CD4-positive, alpha-beta T cell treated with Interleukin-12 subunit alpha and Interleukin-12 subunit beta, for 1 hour (primary cell): ENCODE data around the gene TOP1.
A peak's percentile ranks its signal among the peaks of the same experiment; 100 is the strongest.
"Not testable (repeated sequence)": the region's sequence is repeated elsewhere in the genome, so short reads cannot be mapped to it uniquely, and the experiment has no call there.

ENCODE experiments used
- DNase-seq: peaks from one replicate; pipeline ENCODE4 v3.0.0-alpha.2; 2020

Gene TOP1

GRCh38 chr20:41028359-41029149, at the start of gene TOP1:
TOP1 (plus strand) TSS chr20:41028822; CDS start chr20:41029068, 246 bp downstream.
- DNase-seq: peak; percentile 100

GRCh38 chr20:40979247-40979646, 49.4 kb upstream of the TOP1 start:
- no peak for DNase-seq

- DNase-seq: no peak
Measured at GRCh38 chr20:40980106-40980827, 48.4 kb upstream of the TOP1 start.

- DNase-seq: no peak
Measured at GRCh38 chr20:40980828-40981310, 47.8 kb upstream of the TOP1 start.

- DNase-seq: no peak
Measured at GRCh38 chr20:40982415-40983145, 46.0 kb upstream of the TOP1 start.

GRCh38 chr20:40983898-40984297, 44.7 kb upstream of the TOP1 start:
- no peak for DNase-seq

GRCh38 chr20:40984496-40984895, 44.1 kb upstream of the TOP1 start:
- no peak for DNase-seq

- peak; percentile 27 for DNase-seq
Measured at GRCh38 chr20:40986774-40987173, 41.8 kb upstream of the TOP1 start.

- peak; percentile 75 for DNase-seq
Measured at GRCh38 chr20:40990542-40991120, 38.0 kb upstream of the TOP1 start.

- DNase-seq: peak; percentile 39
Measured at GRCh38 chr20:40991181-40991889, 37.3 kb upstream of the TOP1 start.

- no peak for DNase-seq
Measured at GRCh38 chr20:40992349-40993113, 36.1 kb upstream of the TOP1 start.

GRCh38 chr20:40993794-40994540, 34.7 kb upstream of the TOP1 start:
- no peak for DNase-seq

GRCh38 chr20:40996326-40996725, 32.3 kb upstream of the TOP1 start:
- no peak for DNase-seq

GRCh38 chr20:40997116-40997515, 31.5 kb upstream of the TOP1 start:
- DNase-seq: no peak

- no peak for DNase-seq
Measured at GRCh38 chr20:40999841-41000240, 28.8 kb upstream of the TOP1 start.

GRCh38 chr20:41000628-41001027, 28.0 kb upstream of the TOP1 start:
- DNase-seq: no peak

- no peak for DNase-seq
Measured at GRCh38 chr20:41001497-41001896, 27.1 kb upstream of the TOP1 start.

GRCh38 chr20:41002842-41003142, 25.8 kb upstream of the TOP1 start:
- no peak for DNase-seq

GRCh38 chr20:41003143-41003935, 25.3 kb upstream of the TOP1 start:
- DNase-seq: peak; percentile 77

GRCh38 chr20:41003936-41004294, 24.7 kb upstream of the TOP1 start:
- DNase-seq: not testable (repeated sequence)
